ENCODE results near the gene FIG4. TPM values are rescaled to one million over a fixed set of nuclear protein-coding genes. Genes with fewer than 3 reads are reported as not detected.

Gene FIG4
- total RNA-seq, 4 donors from 2014 or later = 14.7 to 23.9 (median 18.1) TPM

- Histone ChIP-seq H3K4me3 (no peak overlapping the region), H3K9me3 (no peaks in the 10 kb centered on the region), H3K36me3 (no peaks in the 10 kb centered on the region), H3K27me3 (no peaks in the 10 kb centered on the region), H3K4me1 (no peaks in the 10 kb centered on the region), H3K27ac (no peak overlapping the region)
- no peak for DNase-seq
- no peak for TF ChIP-seq CTCF (IDR thresholded peaks at IDR 0.05)
- no peak for TF ChIP-seq POLR2A (IDR thresholded peaks at IDR 0.05)
Observed at GRCh38 chr6:109872549-109872948, 181.5 kb downstream of the FIG4 start.

- Histone ChIP-seq H3K27ac (no peak overlapping the region), H3K4me3 (no peak overlapping the region), H3K36me3 (no peaks in the 10 kb centered on the region), H3K9me3 (no peaks in the 10 kb centered on the region), H3K27me3 (no peaks in the 10 kb centered on the region), H3K4me1 (no peaks in the 10 kb centered on the region)
- DNase-seq = no peak
- TF ChIP-seq CTCF (IDR thresholded peaks at IDR 0.05) (no peak), POLR2A (IDR thresholded peaks at IDR 0.05) (no peak)
Observed at GRCh38 chr6:109872968-109873545, 182.0 kb downstream of the FIG4 start.

GRCh38 chr6:109874086-109874485 is 183.0 kb downstream of the FIG4 start:
- no peak for TF ChIP-seq CTCF (IDR thresholded peaks at IDR 0.05)
- no peak for TF ChIP-seq POLR2A (IDR thresholded peaks at IDR 0.05)
- DNase-seq = no peak

GRCh38 chr6:109874621-109875020 is 183.5 kb downstream of the FIG4 start:
- no peak for DNase-seq
- TF ChIP-seq POLR2A (IDR thresholded peaks at IDR 0.05) = no peak
- no peak for TF ChIP-seq CTCF (IDR thresholded peaks at IDR 0.05)
- no peaks in the 10 kb centered on the region for H3K27me3 ChIP-seq
- H3K4me1 ChIP-seq = no peaks in the 10 kb centered on the region
- no peaks in the 10 kb centered on the region for H3K36me3 ChIP-seq
- H3K27ac ChIP-seq = no peak overlapping the region
- H3K4me3 ChIP-seq = no peak overlapping the region
- no peaks in the 10 kb centered on the region for H3K9me3 ChIP-seq

More at GRCh38 chr6:109874086-109874485, 183.0 kb downstream of the FIG4 start:
- H3K27ac ChIP-seq = no peak overlapping the region
- no peaks in the 10 kb centered on the region for H3K27me3 ChIP-seq
- no peaks in the 10 kb centered on the region for H3K36me3 ChIP-seq
- H3K9me3 ChIP-seq = no peaks in the 10 kb centered on the region
- no peak overlapping the region for H3K4me3 ChIP-seq
- H3K4me1 ChIP-seq = no peaks in the 10 kb centered on the region

Other genes with a start within 250 kb of the FIG4 start
- 100 to 1,000 TPM; 154 to 291 (median 223) TPM for gene MICAL1, start 235.5 kb upstream of the FIG4 start, total RNA-seq
- 10 to 100 TPM in 2 of 4 donors, 1 to 10 TPM in 2; 6.7 to 11.6 (median 9.1) TPM for gene ZBTB24, start 208.1 kb upstream of the FIG4 start, total RNA-seq
- gene AK9, start 94 bp upstream of the FIG4 start, total RNA-seq = 10 to 100 TPM in 2 of 4 donors, 1 to 10 TPM in 2; 7.9 to 66.0 (median 9.7) TPM

All from Peyer's patch (tissue), 4 donors.